ENCODE data around the gene VENTX.

GRCh38 chr10:133242611-133243356, 5.1 kb downstream of the VENTX start:
- TF ChIP-seq POLR2AphosphoS5 (IDR thresholded peaks at IDR 0.05; ENCODE audit: low read depth, low read length) = no peak
- no peak for TF ChIP-seq POLR2A (IDR thresholded peaks at IDR 0.05; ENCODE audit: low read depth, low read length)
- TF ChIP-seq TAF1 (IDR thresholded peaks at IDR 0.05; ENCODE audit: borderline replicate concordance, low read depth, low read length) = no peak
